Endodermal cell (in vitro differentiated cells): Measurements from ENCODE around the gene TMPRSS13. TPM values are rescaled to one million over a fixed set of nuclear protein-coding genes. Genes with fewer than 3 reads are reported as not detected.

Source experiments
- DNase-seq: peaks from one replicate; pipeline ENCODE4 v3.0.0-alpha.2; 2017
- H3K27ac ChIP-seq: 2 replicates; pipeline ENCODE4 v1.5.1; 2013; ENCODE audit warnings: mild to moderate bottlenecking, low read depth, low read length, moderate library complexity
- H3K27me3 ChIP-seq: 2 replicates; pipeline ENCODE4 v1.6.1; 2013; ENCODE audit warnings: mild to moderate bottlenecking, low read length, moderate library complexity; ENCODE audit not compliant: insufficient read depth, control insufficient read depth, poor library complexity, severe bottlenecking
- H3K36me3 ChIP-seq: 2 replicates; pipeline ENCODE4 v1.7.0; 2013; ENCODE audit warnings: mild to moderate bottlenecking, low read length, moderate library complexity; ENCODE audit not compliant: control insufficient read depth, insufficient read depth
- H3K4me1 ChIP-seq: one replicate; pipeline ENCODE4 v1.7.0; 2013; ENCODE audit warnings: low read length; ENCODE audit not compliant: control insufficient read depth, insufficient read depth
- H3K4me3 ChIP-seq: 2 replicates; pipeline ENCODE4 v1.5.1; 2013; ENCODE audit warnings: mild to moderate bottlenecking, low read length, moderate library complexity
- H3K9ac ChIP-seq: 2 replicates; pipeline ENCODE4 v1.6.1; 2013; ENCODE audit warnings: mild to moderate bottlenecking, low read length, moderate library complexity; ENCODE audit not compliant: poor library complexity, severe bottlenecking; ENCODE audit errors: extremely low read depth
- H3K9me3 ChIP-seq: 2 replicates; pipeline ENCODE4 v1.6.1; 2013; ENCODE audit warnings: mild to moderate bottlenecking, low read length, moderate library complexity; ENCODE audit not compliant: control insufficient read depth
- H3K27ac Mint-ChIP-seq: 2 replicates; pipeline ENCODE4 v1.8.0; 2020; ENCODE audit warnings: mixed read lengths
- H3K27me3 Mint-ChIP-seq: 2 replicates; pipeline ENCODE4 v1.8.0; 2021; ENCODE audit warnings: mild to moderate bottlenecking, mixed read lengths; ENCODE audit not compliant: insufficient read depth
- H3K36me3 Mint-ChIP-seq: 2 replicates; pipeline ENCODE4 v1.8.0; 2020; ENCODE audit warnings: low read depth, mixed read lengths
- H3K4me1 Mint-ChIP-seq: 2 replicates; pipeline ENCODE4 v1.8.0; 2020; ENCODE audit warnings: mixed read lengths
- H3K4me3 Mint-ChIP-seq: 2 replicates; pipeline ENCODE4 v1.8.0; 2020; ENCODE audit warnings: mild to moderate bottlenecking, moderate library complexity, mixed read lengths
- H3K9me3 Mint-ChIP-seq: 2 replicates; pipeline ENCODE4 v1.8.0; 2020; ENCODE audit warnings: mild to moderate bottlenecking, mixed read lengths
- WGBS, 2 experiments: methylation state at CpG; one replicate each; pipeline versions ENCODE4 v1.1.5 to v1.1.7; 2013; ENCODE audit warnings: missing lambda C conversion rate in 2 of 2, mixed read lengths in 1 of 2; ENCODE audit not compliant: insufficient coverage in 1 of 2, insufficient read length in 1 of 2; 5-methylcytosine and 5-hydroxymethylcytosine counted together
- total RNA-seq, 2 donors: library from RNA; stranded (reverse); fragmentation: NEBNext Ultra II Directional in 1 of 2; extraction: Animal tissue kit (Norgen Biotek cat#: 25700) in 1 of 2; gene quantifications; 2 replicates in 1 of 2; 3 replicates in 1 of 2; pipeline ENCODE4 v1.2.1, GENCODE V29; 2021
- TF ChIP-seq, protein P1 (sequence below): fragments of 200-600 bp; sonication (generic); conservative IDR thresholded peaks from 2 replicates; pipeline ENCODE4 v1.5.0; 2021; ENCODE audit warnings: antibody characterized with exemption, mild to moderate bottlenecking

The TMPRSS13 gene
- total RNA-seq, 2 donors from 2014 or later, result 2.5 to 6.4 TPM

DNA sequence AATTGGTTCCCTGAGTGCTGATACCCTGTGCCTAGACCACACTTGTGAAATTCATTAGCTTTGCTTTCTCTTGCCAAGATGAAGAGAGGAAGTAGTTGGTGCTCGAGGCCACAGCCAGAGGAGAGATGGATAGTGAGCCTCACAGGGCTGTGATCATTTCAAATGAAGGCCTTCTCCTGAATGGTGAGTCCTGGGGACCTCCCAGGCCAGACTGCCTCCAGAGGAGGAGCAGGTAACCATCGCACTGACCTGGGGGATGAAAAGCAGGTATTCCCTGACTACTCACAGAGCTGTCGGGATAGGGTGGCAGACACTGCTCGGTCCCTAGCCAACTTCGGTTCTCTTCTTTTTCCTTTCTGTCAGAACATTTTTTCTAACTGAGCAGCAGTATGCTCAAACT is 48.0 kb downstream of the TMPRSS13 start:
- Histone ChIP-seq H3K27me3 (no peaks in the 10 kb centered on the region), H3K27ac (no peak overlapping the region), H3K9ac (no peak overlapping the region), H3K4me3 (no peak overlapping the region), H3K36me3 (no peaks in the 10 kb centered on the region), H3K4me1 (peaks cover 26% of the 10 kb centered on the region), H3K9me3 (no peaks in the 10 kb centered on the region)
- TF ChIP-seq, protein P1, sequence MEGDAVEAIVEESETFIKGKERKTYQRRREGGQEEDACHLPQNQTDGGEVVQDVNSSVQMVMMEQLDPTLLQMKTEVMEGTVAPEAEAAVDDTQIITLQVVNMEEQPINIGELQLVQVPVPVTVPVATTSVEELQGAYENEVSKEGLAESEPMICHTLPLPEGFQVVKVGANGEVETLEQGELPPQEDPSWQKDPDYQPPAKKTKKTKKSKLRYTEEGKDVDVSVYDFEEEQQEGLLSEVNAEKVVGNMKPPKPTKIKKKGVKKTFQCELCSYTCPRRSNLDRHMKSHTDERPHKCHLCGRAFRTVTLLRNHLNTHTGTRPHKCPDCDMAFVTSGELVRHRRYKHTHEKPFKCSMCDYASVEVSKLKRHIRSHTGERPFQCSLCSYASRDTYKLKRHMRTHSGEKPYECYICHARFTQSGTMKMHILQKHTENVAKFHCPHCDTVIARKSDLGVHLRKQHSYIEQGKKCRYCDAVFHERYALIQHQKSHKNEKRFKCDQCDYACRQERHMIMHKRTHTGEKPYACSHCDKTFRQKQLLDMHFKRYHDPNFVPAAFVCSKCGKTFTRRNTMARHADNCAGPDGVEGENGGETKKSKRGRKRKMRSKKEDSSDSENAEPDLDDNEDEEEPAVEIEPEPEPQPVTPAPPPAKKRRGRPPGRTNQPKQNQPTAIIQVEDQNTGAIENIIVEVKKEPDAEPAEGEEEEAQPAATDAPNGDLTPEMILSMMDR, result no peak
- Mint-ChIP-seq H3K9me3 (no peaks in the 10 kb centered on the region), H3K27me3 (peaks cover 31% of the 10 kb centered on the region), H3K4me3 (no peak overlapping the region), H3K36me3 (no peaks in the 10 kb centered on the region), H3K27ac (no peak overlapping the region), H3K4me1 (peaks cover 61% of the 10 kb centered on the region)
- DNase-seq, result peak; percentile 44
- WGBS, 2 experiments, result 92% methylated on average over 4 to 5 of the region's 5 CpGs

DNA sequence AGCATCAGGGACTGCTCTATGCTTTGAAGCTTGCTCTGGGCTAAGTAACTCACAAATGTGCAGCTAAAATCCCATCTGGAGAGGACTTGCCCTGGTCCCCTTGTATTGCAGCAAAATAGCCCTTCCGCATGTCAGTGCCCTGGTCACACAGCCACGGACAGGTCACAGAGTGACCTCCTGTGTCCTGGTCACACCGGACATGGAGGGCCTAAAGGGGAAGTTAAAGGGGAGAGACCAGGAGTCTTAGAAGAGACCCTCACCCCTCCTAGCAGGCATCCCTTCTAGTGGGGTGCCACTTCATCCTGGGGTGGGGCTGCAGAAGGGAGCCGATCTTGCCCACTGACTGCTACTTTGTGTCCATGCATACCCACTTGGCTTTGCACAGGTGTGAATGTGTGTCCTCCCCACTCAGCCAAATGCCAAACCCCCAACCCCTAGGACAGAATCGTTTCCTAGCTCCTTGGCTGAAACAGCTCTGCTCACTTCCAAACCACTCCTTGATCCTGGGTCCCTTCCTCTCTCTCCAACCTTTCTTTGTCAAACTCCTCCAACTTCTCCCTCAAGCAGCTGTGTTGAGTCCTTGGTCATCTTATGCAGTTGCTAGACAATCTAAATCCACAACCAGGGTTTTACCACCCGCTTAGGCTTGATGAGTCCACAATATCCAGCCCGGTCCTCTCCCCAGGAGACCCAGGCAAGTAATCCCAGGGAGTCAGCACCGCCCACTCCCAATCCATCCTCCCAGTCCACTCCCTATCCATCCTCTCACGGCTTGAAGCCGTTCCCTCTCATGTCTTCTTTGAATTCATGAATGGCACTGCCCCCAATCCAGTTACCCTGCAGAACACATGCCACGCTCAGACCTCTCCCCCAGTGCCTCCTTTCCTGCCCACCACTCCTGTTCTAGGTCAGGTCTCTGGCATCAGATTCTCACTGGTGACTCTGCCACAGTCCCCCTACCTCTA is 49.4 kb downstream of the TMPRSS13 start:
- Mint-ChIP-seq H3K27me3 (peaks cover 44% of the 10 kb centered on the region), H3K27ac (peak overlapping the region; percentile 72), H3K36me3 (no peaks in the 10 kb centered on the region), H3K4me3 (no peak overlapping the region), H3K9me3 (no peaks in the 10 kb centered on the region), H3K4me1 (peaks cover 56% of the 10 kb centered on the region)
- 78 to 97% methylated on average over 5 to 11 of the region's 11 CpGs for WGBS, 2 experiments
- DNase-seq, result peak; percentile 56
- H3K36me3 ChIP-seq, result no peaks in the 10 kb centered on the region
- TF ChIP-seq, protein P1, result no peak
- H3K4me1 ChIP-seq, result peaks cover 27% of the 10 kb centered on the region
- H3K9me3 ChIP-seq, result no peaks in the 10 kb centered on the region
- H3K9ac ChIP-seq, result no peak overlapping the region
- H3K27me3 ChIP-seq, result peaks cover 4% of the 10 kb centered on the region
- peak overlapping the region; percentile 23 for H3K4me3 ChIP-seq
- H3K27ac ChIP-seq, result no peak overlapping the region

DNA sequence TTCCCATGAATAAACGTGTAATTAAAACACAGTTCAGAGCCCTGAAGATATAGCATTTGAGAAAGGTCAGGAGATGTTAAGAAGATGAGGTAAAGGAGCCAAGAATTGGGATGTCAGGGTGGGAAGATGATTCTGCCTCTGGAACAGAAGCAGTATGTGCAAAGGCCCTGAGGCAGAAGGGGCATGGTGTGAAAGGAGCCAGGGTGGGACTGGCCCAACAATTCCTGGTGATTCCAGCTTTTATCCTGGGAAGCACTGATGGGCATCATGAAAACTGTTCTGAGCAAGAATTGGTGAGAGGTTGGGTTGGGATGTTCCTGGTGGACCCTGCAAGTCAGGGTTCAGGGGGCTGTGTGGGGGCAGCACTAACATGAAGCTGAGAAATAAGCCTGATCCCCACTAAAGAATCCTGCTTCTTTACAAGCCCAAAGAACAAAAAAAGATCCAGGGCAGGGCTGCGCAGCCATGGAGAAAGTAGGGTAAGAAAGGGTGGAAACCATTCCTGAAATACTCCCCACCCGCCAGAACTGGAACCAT is 50.2 kb downstream of the TMPRSS13 start:
- no peak overlapping the region for H3K4me3 Mint-ChIP-seq
- Histone ChIP-seq H3K27me3 (peaks cover 4% of the 10 kb centered on the region), H3K9ac (no peak overlapping the region), H3K27ac (no peak overlapping the region), H3K4me1 (peaks cover 31% of the 10 kb centered on the region), H3K36me3 (no peaks in the 10 kb centered on the region), H3K4me3 (no peak overlapping the region), H3K9me3 (no peaks in the 10 kb centered on the region)
- peaks cover 47% of the 10 kb centered on the region for H3K27me3 Mint-ChIP-seq
- H3K36me3 Mint-ChIP-seq, result no peaks in the 10 kb centered on the region
- peaks cover 57% of the 10 kb centered on the region for H3K4me1 Mint-ChIP-seq
- TF ChIP-seq, protein P1, result no peak
- DNase-seq, result peak; percentile 24
- H3K9me3 Mint-ChIP-seq, result no peaks in the 10 kb centered on the region
- H3K27ac Mint-ChIP-seq, result no peak overlapping the region
- 91 to 92% methylated on average over 3 of the region's 3 CpGs for WGBS, 2 experiments
